Thymus (tissue), 11 donors: ENCODE measurements around the gene SNUPN. TPM values are rescaled to one million over a fixed set of nuclear protein-coding genes. Genes with fewer than 3 reads are reported as not detected.

Experiments used
- DNase-seq, 9 donors: peaks; one replicate each; pipeline ENCODE4 v3.0.0-alpha.2; 2013; ENCODE audit warnings: low spot score in 9 of 9, low read depth in 6 of 9, missing footprints in 1 of 9
- H3K27ac ChIP-seq, 2 donors: one replicate each; pipeline ENCODE4 v1.5.1; 2013; ENCODE audit warnings: control low read depth in 1 of 2, low read depth in 1 of 2, low read length in 1 of 2, mild to moderate bottlenecking in 1 of 2, moderate library complexity in 1 of 2
- H3K27me3 ChIP-seq, 2 donors: one replicate each; pipeline ENCODE4 v1.5.1; 2013; ENCODE audit warnings: low read length in 1 of 2; ENCODE audit not compliant: control insufficient read depth in 2 of 2, insufficient read depth in 1 of 2
- H3K36me3 ChIP-seq, 2 donors: one replicate each; pipeline ENCODE4 v1.5.1; 2013; ENCODE audit warnings: low read length in 1 of 2, mild to moderate bottlenecking in 1 of 2, moderate library complexity in 1 of 2; ENCODE audit not compliant: control insufficient read depth in 2 of 2, insufficient read depth in 2 of 2
- H3K4me1 ChIP-seq, 2 donors: one replicate each; pipeline ENCODE4 v1.5.1; 2013; ENCODE audit warnings: low read length in 2 of 2; ENCODE audit not compliant: control insufficient read depth in 2 of 2, insufficient read depth in 2 of 2
- H3K4me3 ChIP-seq, 2 donors: one replicate each; pipeline ENCODE4 v1.5.1; 2013; ENCODE audit warnings: low read length in 2 of 2, control low read depth in 1 of 2, mild to moderate bottlenecking in 1 of 2
- H3K9me3 ChIP-seq, 2 donors: one replicate each; pipeline ENCODE4 v1.5.1; 2013; ENCODE audit warnings: low read length in 1 of 2, mild to moderate bottlenecking in 1 of 2; ENCODE audit not compliant: control insufficient read depth in 2 of 2, insufficient read depth in 1 of 2
- WGBS: extraction: QIAGEN DNeasy Blood & Tissue Kit; methylation state at CpG from one replicate; pipeline ENCODE4 v1.1.7; 2013; 5-methylcytosine and 5-hydroxymethylcytosine counted together
- polyA plus RNA-seq: library from polyadenylated mRNA; stranded (reverse); fragments of 200-250 nt; gene quantifications from one replicate; pipeline ENCODE4 v1.2.3, GENCODE V29; 2013
- total RNA-seq: library from RNA; stranded (reverse); fragments of 120-200 nt; gene quantifications from one replicate; pipeline ENCODE4 v1.2.4, GENCODE V29; 2013
- donor health status: healthy.

The SNUPN gene
- total and polyA plus RNA-seq, 2 donors = 22.2 to 26.7 TPM

GRCh38 chr15:75666823-75667501, 41.4 kb upstream of the SNUPN start:
- Histone ChIP-seq H3K27ac (no peak overlapping the region), H3K4me1 (no peaks in the 10 kb centered on the region)

GRCh38 chr15:75663931-75664421, 38.5 kb upstream of the SNUPN start:
- H3K9me3 ChIP-seq = no peaks in the 10 kb centered on the region
- no peaks in the 10 kb centered on the region for H3K27me3 ChIP-seq
- peaks cover 0 to 8% of the 10 kb centered on the region in 2 donors for H3K4me1 ChIP-seq
- 91% methylated on average over 11 of the region's 11 CpGs for WGBS
- no peak overlapping the region for H3K27ac ChIP-seq
- H3K4me3 ChIP-seq = no peak overlapping the region
- no peaks in the 10 kb centered on the region for H3K36me3 ChIP-seq
- no peak for DNase-seq

More at GRCh38 chr15:75666823-75667501, 41.4 kb upstream of the SNUPN start:
- no peak for DNase-seq
- H3K9me3 ChIP-seq = no peaks in the 10 kb centered on the region
- no peaks in the 10 kb centered on the region for H3K27me3 ChIP-seq
- 91% methylated on average over 15 of the region's 15 CpGs for WGBS
- no peaks in the 10 kb centered on the region for H3K36me3 ChIP-seq
- H3K4me3 ChIP-seq = no peak overlapping the region

GRCh38 chr15:75662823-75663519, 37.4 kb upstream of the SNUPN start:
- Histone ChIP-seq H3K4me3 (no peak overlapping the region), H3K9me3 (no peaks in the 10 kb centered on the region), H3K27ac (no peak overlapping the region), H3K36me3 (no peaks in the 10 kb centered on the region), H3K4me1 (peaks cover 0 to 8% of the 10 kb centered on the region in 2 donors), H3K27me3 (no peaks in the 10 kb centered on the region)
- no peak for DNase-seq
- 94% methylated on average over 9 of the region's 9 CpGs for WGBS

GRCh38 chr15:75661756-75662140, 36.2 kb upstream of the SNUPN start:
- no peak for DNase-seq
- peaks cover 0 to 8% of the 10 kb centered on the region in 2 donors for H3K4me1 ChIP-seq
- H3K36me3 ChIP-seq = no peaks in the 10 kb centered on the region
- H3K9me3 ChIP-seq = no peaks in the 10 kb centered on the region
- WGBS = 89% methylated on average over 3 of the region's 3 CpGs
- H3K27me3 ChIP-seq = no peaks in the 10 kb centered on the region
- no peak overlapping the region for H3K4me3 ChIP-seq
- H3K27ac ChIP-seq = peak overlapping the region in 1 of 2 donors; percentile 55

- no peak for DNase-seq
- no peaks in the 10 kb centered on the region for H3K9me3 ChIP-seq
- no peaks in the 10 kb centered on the region for H3K36me3 ChIP-seq
- 93% methylated on average over 14 of the region's 14 CpGs for WGBS
- H3K27me3 ChIP-seq = no peaks in the 10 kb centered on the region
- H3K4me3 ChIP-seq = no peak overlapping the region
- H3K27ac ChIP-seq = peak overlapping the region; percentile 51 to 55
- peaks cover 0 to 8% of the 10 kb centered on the region in 2 donors for H3K4me1 ChIP-seq
These were observed 35.7 kb upstream of the SNUPN start for GRCh38 chr15:75661100-75661755.

- WGBS = 90% methylated on average over 17 of the region's 17 CpGs
- H3K9me3 ChIP-seq = no peaks in the 10 kb centered on the region
- DNase-seq = no peak
- no peaks in the 10 kb centered on the region for H3K27me3 ChIP-seq
- no peak overlapping the region for H3K4me3 ChIP-seq
- no peak overlapping the region for H3K27ac ChIP-seq
- H3K4me1 ChIP-seq = peaks cover 0 to 8% of the 10 kb centered on the region in 2 donors
- no peaks in the 10 kb centered on the region for H3K36me3 ChIP-seq
These were observed 34.6 kb upstream of the SNUPN start for GRCh38 chr15:75659928-75660645.

- Histone ChIP-seq H3K27ac (peak overlapping the region in 1 of 2 donors; percentile 32), H3K4me1 (peaks cover 0 to 8% of the 10 kb centered on the region in 2 donors), H3K27me3 (no peaks in the 10 kb centered on the region), H3K36me3 (no peaks in the 10 kb centered on the region), H3K9me3 (no peaks in the 10 kb centered on the region), H3K4me3 (no peak overlapping the region)
- DNase-seq = no peak
- 91% methylated on average over 9 of the region's 9 CpGs for WGBS
These were observed 33.7 kb upstream of the SNUPN start for GRCh38 chr15:75659141-75659771.

GRCh38 chr15:75656813-75657212, 31.3 kb upstream of the SNUPN start:
- H3K36me3 ChIP-seq = no peaks in the 10 kb centered on the region
- no peak overlapping the region for H3K4me3 ChIP-seq
- H3K9me3 ChIP-seq = no peaks in the 10 kb centered on the region
- H3K27ac ChIP-seq = no peak overlapping the region
- H3K4me1 ChIP-seq = peaks cover 0 to 18% of the 10 kb centered on the region in 2 donors
- H3K27me3 ChIP-seq = no peaks in the 10 kb centered on the region
- no peak for DNase-seq
- WGBS = 98% methylated on average over 22 of the region's 22 CpGs
